Right lobe of liver (tissue), 6 donors: Measurements from ENCODE around the gene ANKRD13A. TPM values are rescaled to one million over a fixed set of nuclear protein-coding genes. Genes with fewer than 3 reads are reported as not detected.

Experiments
- ATAC-seq, 4 donors: fragments of 200-7000 bp; cut with Tn5 transposase; one replicate each; pipeline ENCODE4 v1.9.1; 2020; ENCODE audit warnings: mild to moderate bottlenecking in 4 of 4, moderate library complexity in 4 of 4
- DNase-seq, 3 donors: peaks; one replicate each; pipeline ENCODE4 v3.0.0-alpha.2; 2020
- H3K27ac ChIP-seq, 3 donors: fragments of 200-600 bp; one replicate each; pipeline ENCODE4 v1.8.0; 2022
- H3K27me3 ChIP-seq, 2 donors: fragments of 200-600 bp; one replicate each; pipeline ENCODE4 v1.8.0; 2022
- H3K36me3 ChIP-seq, 4 donors: fragments of 200-600 bp; sonication (generic) in 1 of 4; one replicate each; pipeline versions ENCODE4 v1.5.1 to v1.8.0; 2017 to 2022; ENCODE audit warnings: control low read depth in 1 of 4
- H3K4me1 ChIP-seq, 4 donors: fragments of 200-600 bp; sonication (generic) in 1 of 4; one replicate each; pipeline versions ENCODE4 v1.5.1 to v1.8.0; 2017 to 2022; ENCODE audit warnings: control low read depth in 1 of 4
- H3K4me3 ChIP-seq, 3 donors: fragments of 200-600 bp; one replicate each; pipeline ENCODE4 v1.8.0; 2022
- H3K9me3 ChIP-seq, 4 donors: fragments of 200-600 bp; sonication (generic) in 1 of 4; one replicate each; pipeline versions ENCODE4 v1.5.1 to v1.8.0; 2017 to 2022; ENCODE audit warnings: control low read depth in 1 of 4
- POLR2A ChIP-seq: fragments of 450-650 bp; IDR thresholded peaks from one replicate; pipeline ENCODE4 v1.6.1; 2017; ENCODE audit warnings: antibody characterized with exemption, mild to moderate bottlenecking
- WGBS: methylation state at CpG from one replicate; pipeline ENCODE4 v1.1.6; 2018; ENCODE audit warnings: low coverage, low lambda C conversion rate; ENCODE audit not compliant: insufficient coverage; ENCODE audit errors: missing lambda C conversion rate; 5-methylcytosine and 5-hydroxymethylcytosine counted together
- intact Hi-C, 2 donors: fragments of 100-400 bp; cut with DNase I; formaldehyde crosslinking; loops; one replicate each; pipeline versions ENCODE4 v1.11.2 to v1.14.1; 2022
- total RNA-seq, 6 experiments: library from RNA; depleted of rRNA in 2 of 6; stranded (reverse); fragments of >200 nt in 2 of 6; fragmentation: NEBNext Ultra II Directional in 3 of 6; extraction: Animal tissue kit (Norgen Biotek cat#: 25700) in 3 of 6; gene quantifications; one replicate each; pipeline versions ENCODE4 v1.1.0 to v1.2.4, GENCODE V29; 2016 to 2023
- TF ChIP-seq, protein P1 (sequence below), 4 donors: fragments of 200-600 bp in 3 of 4; fragments of 450-650 bp in 1 of 4; IDR thresholded peaks; one replicate each; pipeline versions ENCODE4 v1.5.1 to v1.8.0; 2016 to 2022; ENCODE audit warnings: antibody characterized with exemption in 4 of 4, mild to moderate bottlenecking in 2 of 4
- donor health status: DM: no; HTN: yes; CAD: no.
- donor health status: DM: no; HTN: no; CAD: no.
- donor health status: DM: no; HTN: no; CAD: no.
- donor health status: DM: no; HTN: yes; CAD: no.
- donor health status: DM: no; HTN: yes; CAD: no.

Gene ANKRD13A
- total RNA-seq, 6 experiments from 2014 or later: 14.4 to 33.7 (median 24.6) TPM

DNA sequence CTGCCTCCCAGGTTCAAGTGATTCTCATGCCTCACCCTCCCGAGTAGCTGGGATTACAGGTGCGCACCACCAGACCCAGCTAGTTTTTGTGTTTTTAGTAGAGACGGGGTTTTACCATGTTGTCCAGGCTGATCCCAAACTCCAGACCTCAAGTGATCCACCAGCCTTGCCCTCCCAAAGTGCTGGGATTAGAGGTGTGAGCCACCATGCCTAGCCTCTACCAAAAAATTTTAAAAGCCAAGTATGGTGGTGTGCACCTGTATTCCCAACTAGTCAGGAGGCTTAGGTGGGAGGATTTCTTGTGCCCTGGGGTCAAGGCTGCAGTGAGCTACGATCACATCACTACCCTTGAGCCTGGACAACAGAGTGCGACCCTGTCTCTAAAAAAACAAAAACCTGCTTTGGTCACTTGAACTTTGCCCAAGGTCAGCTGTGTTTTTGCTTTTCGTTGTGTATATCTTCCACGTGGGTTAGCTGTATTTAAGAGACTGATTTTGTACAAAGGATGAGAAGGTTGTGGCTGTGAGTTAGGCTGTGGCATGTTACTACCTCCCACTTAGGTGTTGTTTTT is 36.4 kb downstream of the ANKRD13A start:
- peaks cover 0 to 24% (median 10%) of the 10 kb centered on the region in 4 donors for H3K4me1 ChIP-seq
- 68% methylated on average over 6 of the region's 7 CpGs for WGBS
- H3K36me3 ChIP-seq: peaks cover 0 to 36% (median 2%) of the 10 kb centered on the region in 4 donors
- H3K9me3 ChIP-seq: no peaks in the 10 kb centered on the region
- H3K4me3 ChIP-seq: no peak overlapping the region
- DNase-seq: no peak
- ATAC-seq: no peak
- TF ChIP-seq POLR2A: no peak
- TF ChIP-seq, protein P1, sequence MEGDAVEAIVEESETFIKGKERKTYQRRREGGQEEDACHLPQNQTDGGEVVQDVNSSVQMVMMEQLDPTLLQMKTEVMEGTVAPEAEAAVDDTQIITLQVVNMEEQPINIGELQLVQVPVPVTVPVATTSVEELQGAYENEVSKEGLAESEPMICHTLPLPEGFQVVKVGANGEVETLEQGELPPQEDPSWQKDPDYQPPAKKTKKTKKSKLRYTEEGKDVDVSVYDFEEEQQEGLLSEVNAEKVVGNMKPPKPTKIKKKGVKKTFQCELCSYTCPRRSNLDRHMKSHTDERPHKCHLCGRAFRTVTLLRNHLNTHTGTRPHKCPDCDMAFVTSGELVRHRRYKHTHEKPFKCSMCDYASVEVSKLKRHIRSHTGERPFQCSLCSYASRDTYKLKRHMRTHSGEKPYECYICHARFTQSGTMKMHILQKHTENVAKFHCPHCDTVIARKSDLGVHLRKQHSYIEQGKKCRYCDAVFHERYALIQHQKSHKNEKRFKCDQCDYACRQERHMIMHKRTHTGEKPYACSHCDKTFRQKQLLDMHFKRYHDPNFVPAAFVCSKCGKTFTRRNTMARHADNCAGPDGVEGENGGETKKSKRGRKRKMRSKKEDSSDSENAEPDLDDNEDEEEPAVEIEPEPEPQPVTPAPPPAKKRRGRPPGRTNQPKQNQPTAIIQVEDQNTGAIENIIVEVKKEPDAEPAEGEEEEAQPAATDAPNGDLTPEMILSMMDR (IDR thresholded peaks at IDR 0.05): no peak
- intact Hi-C loops: no loop called here
- no peak overlapping the region for H3K27ac ChIP-seq
- H3K27me3 ChIP-seq: no peaks in the 10 kb centered on the region

DNA sequence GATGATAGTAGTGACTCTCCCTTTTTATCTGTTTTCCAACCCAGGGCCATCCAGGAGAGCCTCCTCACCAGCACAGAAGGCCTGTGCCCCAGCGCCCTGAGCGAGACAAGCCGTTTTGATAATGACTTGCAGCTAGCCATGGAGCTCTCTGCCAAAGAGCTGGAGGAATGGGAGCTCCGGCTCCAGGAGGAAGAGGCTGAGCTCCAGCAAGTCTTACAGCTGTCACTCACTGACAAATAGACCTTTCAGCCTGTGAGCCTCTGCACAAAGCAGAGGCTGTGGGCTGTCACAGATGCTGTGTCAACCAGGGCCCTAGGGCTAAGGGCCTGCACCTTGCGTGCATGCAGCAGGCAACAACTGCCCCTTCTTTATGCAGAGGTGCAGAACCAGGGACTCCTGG is 38.1 kb downstream of the ANKRD13A start:
- Histone ChIP-seq H3K36me3 (peaks cover 0 to 29% (median 2%) of the 10 kb centered on the region in 4 donors), H3K4me3 (no peak overlapping the region), H3K9me3 (no peaks in the 10 kb centered on the region), H3K27ac (no peak overlapping the region), H3K4me1 (peaks cover 0 to 36% (median 18%) of the 10 kb centered on the region in 4 donors), H3K27me3 (no peaks in the 10 kb centered on the region)
- TF ChIP-seq POLR2A: no peak
- TF ChIP-seq, protein P1 (IDR thresholded peaks at IDR 0.05): no peak
- DNase-seq (no peak), ATAC-seq (no peak)
- intact Hi-C loops: no loop called here
- WGBS: 94% methylated on average over 4 of the region's 5 CpGs

DNA sequence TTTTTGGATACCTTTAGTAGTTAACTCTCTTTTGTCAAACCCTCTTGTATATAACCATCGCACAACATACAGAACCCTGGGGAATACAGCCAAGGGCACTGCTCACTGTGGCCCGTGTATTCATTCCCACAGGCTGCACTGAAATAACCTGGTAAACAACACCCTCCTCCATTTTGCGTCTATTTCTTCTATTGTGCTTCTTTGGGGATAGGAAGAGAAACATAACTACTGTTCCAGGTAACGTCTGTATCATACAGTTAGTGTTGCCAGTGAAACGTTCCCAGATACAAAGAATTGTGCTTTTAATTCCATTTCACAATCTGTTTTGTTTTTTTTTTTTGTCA is 39.5 kb downstream of the ANKRD13A start:
- Histone ChIP-seq H3K9me3 (no peaks in the 10 kb centered on the region), H3K4me3 (no peak overlapping the region), H3K27me3 (no peaks in the 10 kb centered on the region), H3K36me3 (peaks cover 0 to 21% (median 0%) of the 10 kb centered on the region in 4 donors), H3K27ac (peak overlapping the region; percentile 41 to 78 (median 67)), H3K4me1 (peaks cover 0 to 49% (median 24%) of the 10 kb centered on the region in 4 donors)
- TF ChIP-seq POLR2A: no peak
- TF ChIP-seq, protein P1 (IDR thresholded peaks at IDR 0.05): no peak
- DNase-seq (no peak), ATAC-seq (no peak)
- 35% methylated on average over 5 of the region's 5 CpGs for WGBS
- intact Hi-C loops: no loop called here

DNA sequence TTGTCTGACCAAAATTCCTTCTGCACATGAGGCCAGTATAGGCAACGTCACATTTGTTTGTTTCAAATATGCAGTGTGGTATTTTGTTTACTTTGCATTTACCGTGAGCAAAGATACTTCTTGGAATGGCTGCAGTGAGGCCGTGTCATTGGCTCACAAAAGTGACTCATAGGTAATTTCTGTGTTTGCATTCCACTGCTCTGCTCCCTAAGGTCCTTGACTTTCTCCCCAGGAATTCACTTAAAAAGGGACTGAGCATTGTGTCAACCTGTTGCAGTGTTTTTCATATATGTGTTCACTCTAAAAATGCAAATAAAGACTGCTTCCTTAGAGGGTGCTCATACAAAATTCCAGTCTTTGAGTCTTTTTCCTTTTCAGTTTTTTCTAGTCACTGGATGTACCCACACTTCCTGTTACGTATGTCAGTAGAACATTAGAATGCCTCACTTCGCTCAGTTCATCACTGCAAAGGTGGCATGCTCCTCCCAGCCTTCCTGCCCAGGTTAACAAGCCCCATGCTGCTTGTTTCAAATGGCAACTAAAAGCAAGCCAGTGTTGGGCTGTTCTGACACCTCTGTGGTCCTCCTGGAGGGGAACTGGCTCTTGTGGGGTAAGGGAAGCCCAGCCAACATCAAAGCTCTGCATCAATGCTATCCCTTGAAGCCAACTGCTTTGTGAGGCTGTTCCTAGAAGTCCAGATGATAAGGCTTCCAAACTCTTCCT is 40.0 kb downstream of the ANKRD13A start:
- intact Hi-C loops: no loop called here
- Histone ChIP-seq H3K4me1 (peaks cover 0 to 53% (median 24%) of the 10 kb centered on the region in 4 donors), H3K27me3 (no peaks in the 10 kb centered on the region), H3K4me3 (no peak overlapping the region), H3K36me3 (peaks cover 0 to 16% (median 0%) of the 10 kb centered on the region in 4 donors), H3K27ac (peak overlapping the region; percentile 41 to 85 (median 78)), H3K9me3 (no peaks in the 10 kb centered on the region)
- DNase-seq (no peak), ATAC-seq (peak; percentile 29 to 60 (median 51))
- TF ChIP-seq, protein P1 (IDR thresholded peaks at IDR 0.05): no peak
- no peak for TF ChIP-seq POLR2A
- 30% methylated on average over 5 of the region's 5 CpGs for WGBS
